Measurements from ENCODE around the gene PIRT.

Gene PIRT

GRCh38 chr17:10798332-10798749 is 39.5 kb downstream of the PIRT start:
- DNase-seq, result no peak
- H2BK120ac ChIP-seq (ENCODE audit: insufficient read depth, low read length, poor library complexity), result no peak overlapping the region
- H2AFZ ChIP-seq (ENCODE audit: insufficient read depth, low read length, poor library complexity), result no peak overlapping the region
- no peaks in the 10 kb centered on the region for H3K27me3 ChIP-seq (ENCODE audit: insufficient read depth, low read length)
- WGBS (ENCODE audit: extremely low coverage, insufficient coverage, insufficient read length), result 100% methylated on average over 2 of the region's 3 CpGs
- H2BK5ac ChIP-seq (ENCODE audit: low read depth, low read length, poor library complexity), result no peak overlapping the region
- no peak overlapping the region for H4K8ac ChIP-seq (ENCODE audit: low read depth, low read length)
- H3K79me2 ChIP-seq (ENCODE audit: control insufficient read depth, insufficient read depth, low read length, poor library complexity), result no peaks in the 10 kb centered on the region
- H4K91ac ChIP-seq (ENCODE audit: low read depth, low read length), result no peak overlapping the region
- no peak overlapping the region for H2BK12ac ChIP-seq (ENCODE audit: low read length)
- peaks cover 1% of the 10 kb centered on the region for H3K9me3 ChIP-seq (ENCODE audit: insufficient read depth, low read depth, low read length)
- no peak overlapping the region for H3K18ac ChIP-seq (ENCODE audit: low read length)
- no peak overlapping the region for H4K12ac ChIP-seq (ENCODE audit: low read depth, low read length)
- H3K4me1 ChIP-seq (ENCODE audit: control insufficient read depth in 1 of 2, insufficient read depth in 2 of 2, low read length in 2 of 2), result peaks cover 5 to 11% of the 10 kb centered on the region in 2 experiments
- no peaks in the 10 kb centered on the region for H3K79me1 ChIP-seq (ENCODE audit: low read length)
- H3K14ac ChIP-seq (ENCODE audit: low read length), result no peak overlapping the region
- no peak overlapping the region for H3K4me3 ChIP-seq (ENCODE audit: low read depth, low read length)
- no peak overlapping the region for H3K9ac ChIP-seq (ENCODE audit: low read length)
- no peak overlapping the region for H3K23ac ChIP-seq (ENCODE audit: low read length)
- no peak overlapping the region for H3K4me2 ChIP-seq (ENCODE audit: low read length)
- H3K27ac ChIP-seq (ENCODE audit: low read depth, low read length), result no peak overlapping the region
- no peak overlapping the region for H3K4ac ChIP-seq (ENCODE audit: low read depth, low read length)
- no peak overlapping the region for H2AK5ac ChIP-seq (ENCODE audit: low read length)
- no peaks in the 10 kb centered on the region for H3K36me3 ChIP-seq (ENCODE audit: control insufficient read depth in 1 of 2, insufficient read depth in 2 of 2, low read length in 2 of 2)

GRCh38 chr17:10797476-10798328 is 40.2 kb downstream of the PIRT start:
- Histone ChIP-seq H2BK12ac (ENCODE audit: low read length) (no peak overlapping the region), H3K23ac (ENCODE audit: low read length) (no peak overlapping the region), H3K36me3 (ENCODE audit: control insufficient read depth in 1 of 2, insufficient read depth in 2 of 2, low read length in 2 of 2) (no peaks in the 10 kb centered on the region), H4K8ac (ENCODE audit: low read depth, low read length) (no peak overlapping the region), H3K4ac (ENCODE audit: low read depth, low read length) (no peak overlapping the region), H3K9ac (ENCODE audit: low read length) (no peak overlapping the region), H3K4me2 (ENCODE audit: low read length) (no peak overlapping the region), H3K4me3 (ENCODE audit: low read depth, low read length) (no peak overlapping the region), H4K12ac (ENCODE audit: low read depth, low read length) (no peak overlapping the region), H2AK5ac (ENCODE audit: low read length) (no peak overlapping the region), H3K14ac (ENCODE audit: low read length) (no peak overlapping the region), H3K18ac (ENCODE audit: low read length) (no peak overlapping the region), H2BK120ac (ENCODE audit: insufficient read depth, low read length, poor library complexity) (no peak overlapping the region), H3K27ac (ENCODE audit: low read depth, low read length) (no peak overlapping the region), H3K4me1 (ENCODE audit: control insufficient read depth in 1 of 2, insufficient read depth in 2 of 2, low read length in 2 of 2) (peaks cover 5 to 11% of the 10 kb centered on the region in 2 experiments), H4K91ac (ENCODE audit: low read depth, low read length) (no peak overlapping the region), H3K79me2 (ENCODE audit: control insufficient read depth, insufficient read depth, low read length, poor library complexity) (no peaks in the 10 kb centered on the region), H2BK5ac (ENCODE audit: low read depth, low read length, poor library complexity) (no peak overlapping the region), H2AFZ (ENCODE audit: insufficient read depth, low read length, poor library complexity) (no peak overlapping the region), H3K9me3 (ENCODE audit: insufficient read depth, low read depth, low read length) (peaks cover 1% of the 10 kb centered on the region), H3K27me3 (ENCODE audit: insufficient read depth, low read length) (no peaks in the 10 kb centered on the region), H3K79me1 (ENCODE audit: low read length) (no peaks in the 10 kb centered on the region)
- no CpG with 5 or more reads among the region's 11 CpGs for WGBS (ENCODE audit: extremely low coverage, insufficient coverage, insufficient read length)
- no peak for DNase-seq

DNA sequence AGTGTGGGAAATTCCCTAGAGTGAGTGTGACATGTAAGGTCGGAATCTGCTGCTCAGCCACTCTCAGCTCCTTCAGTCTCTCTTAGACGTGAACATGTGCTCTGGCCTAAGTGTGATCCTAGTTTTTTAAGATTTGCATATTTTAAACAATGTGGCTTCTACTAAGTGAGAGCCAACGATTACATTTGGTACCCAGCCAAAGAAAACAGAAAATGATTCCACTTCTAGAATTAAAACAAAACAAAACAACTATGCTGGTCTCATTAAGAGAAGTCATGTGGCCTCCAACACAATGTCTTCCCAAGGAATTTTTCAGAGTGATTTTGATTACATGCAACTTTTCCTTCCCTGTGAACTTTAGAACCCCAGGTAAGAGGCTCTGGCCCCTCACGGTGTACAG is 44.1 kb downstream of the PIRT start:
- Histone ChIP-seq H3K4me2 (ENCODE audit: low read length) (no peak overlapping the region), H3K27me3 (ENCODE audit: insufficient read depth, low read length) (no peaks in the 10 kb centered on the region), H4K8ac (ENCODE audit: low read depth, low read length) (no peak overlapping the region), H3K27ac (ENCODE audit: low read depth, low read length) (no peak overlapping the region), H3K18ac (ENCODE audit: low read length) (no peak overlapping the region), H3K14ac (ENCODE audit: low read length) (no peak overlapping the region), H2BK5ac (ENCODE audit: low read depth, low read length, poor library complexity) (no peak overlapping the region), H3K9me3 (ENCODE audit: insufficient read depth, low read depth, low read length) (no peaks in the 10 kb centered on the region), H4K91ac (ENCODE audit: low read depth, low read length) (no peak overlapping the region), H2AFZ (ENCODE audit: insufficient read depth, low read length, poor library complexity) (no peak overlapping the region), H3K79me1 (ENCODE audit: low read length) (peaks cover 2% of the 10 kb centered on the region), H3K4me1 (ENCODE audit: control insufficient read depth in 1 of 2, insufficient read depth in 2 of 2, low read length in 2 of 2) (peaks cover 8 to 9% of the 10 kb centered on the region in 2 experiments), H3K4ac (ENCODE audit: low read depth, low read length) (no peak overlapping the region), H3K36me3 (ENCODE audit: control insufficient read depth in 1 of 2, insufficient read depth in 2 of 2, low read length in 2 of 2) (no peaks in the 10 kb centered on the region), H3K4me3 (ENCODE audit: low read depth, low read length) (no peak overlapping the region), H2BK120ac (ENCODE audit: insufficient read depth, low read length, poor library complexity) (no peak overlapping the region), H2AK5ac (ENCODE audit: low read length) (no peak overlapping the region), H4K12ac (ENCODE audit: low read depth, low read length) (no peak overlapping the region), H3K9ac (ENCODE audit: low read length) (no peak overlapping the region), H3K79me2 (ENCODE audit: control insufficient read depth, insufficient read depth, low read length, poor library complexity) (no peaks in the 10 kb centered on the region), H3K23ac (ENCODE audit: low read length) (no peak overlapping the region), H2BK12ac (ENCODE audit: low read length) (no peak overlapping the region)
- peak; percentile 16 to 34 for DNase-seq
- WGBS (ENCODE audit: extremely low coverage, insufficient coverage, insufficient read length), result no CpG with 5 or more reads among the region's 4 CpGs

GRCh38 chr17:10793256-10793655 is 44.6 kb downstream of the PIRT start:
- H3K4me1 ChIP-seq (ENCODE audit: control insufficient read depth in 1 of 2, insufficient read depth in 2 of 2, low read length in 2 of 2), result peaks cover 8 to 9% of the 10 kb centered on the region in 2 experiments
- no peak overlapping the region for H3K4me2 ChIP-seq (ENCODE audit: low read length)
- no peak overlapping the region for H4K12ac ChIP-seq (ENCODE audit: low read depth, low read length)

More at GRCh38 chr17:10793256-10793655, 44.6 kb downstream of the PIRT start:
- H3K79me1 ChIP-seq (ENCODE audit: low read length), result peaks cover 2% of the 10 kb centered on the region
- H3K36me3 ChIP-seq (ENCODE audit: control insufficient read depth in 1 of 2, insufficient read depth in 2 of 2, low read length in 2 of 2), result no peaks in the 10 kb centered on the region
- peak; percentile 87 for DNase-seq
- no peak overlapping the region for H4K91ac ChIP-seq (ENCODE audit: low read depth, low read length)
- no peak overlapping the region for H3K18ac ChIP-seq (ENCODE audit: low read length)
- H3K14ac ChIP-seq (ENCODE audit: low read length), result no peak overlapping the region
- no peak overlapping the region for H2AK5ac ChIP-seq (ENCODE audit: low read length)
- H2BK5ac ChIP-seq (ENCODE audit: low read depth, low read length, poor library complexity), result no peak overlapping the region
- H4K8ac ChIP-seq (ENCODE audit: low read depth, low read length), result no peak overlapping the region
- H3K27ac ChIP-seq (ENCODE audit: low read depth, low read length), result no peak overlapping the region
- no CpG with 5 or more reads among the region's 7 CpGs for WGBS (ENCODE audit: extremely low coverage, insufficient coverage, insufficient read length)
- no peak overlapping the region for H2AFZ ChIP-seq (ENCODE audit: insufficient read depth, low read length, poor library complexity)
- H3K9ac ChIP-seq (ENCODE audit: low read length), result no peak overlapping the region
- H3K4ac ChIP-seq (ENCODE audit: low read depth, low read length), result no peak overlapping the region
- H3K79me2 ChIP-seq (ENCODE audit: control insufficient read depth, insufficient read depth, low read length, poor library complexity), result no peaks in the 10 kb centered on the region
- H2BK120ac ChIP-seq (ENCODE audit: insufficient read depth, low read length, poor library complexity), result no peak overlapping the region
- H3K4me3 ChIP-seq (ENCODE audit: low read depth, low read length), result no peak overlapping the region
- H3K27me3 ChIP-seq (ENCODE audit: insufficient read depth, low read length), result no peaks in the 10 kb centered on the region
- H3K9me3 ChIP-seq (ENCODE audit: insufficient read depth, low read depth, low read length), result no peaks in the 10 kb centered on the region
- no peak overlapping the region for H2BK12ac ChIP-seq (ENCODE audit: low read length)
- no peak overlapping the region for H3K23ac ChIP-seq (ENCODE audit: low read length)

Measured in trophoblast cell (in vitro differentiated cells and primary cell).